Activated B cell treated with CpG ODN at 0.5 μM for 24 hours (primary cell): Measurements from ENCODE around the gene ARID3B. TPM values are rescaled to one million over a fixed set of nuclear protein-coding genes. Genes with fewer than 3 reads are reported as not detected.

Experiments used
- ATAC-seq: fragments of 200-7000 bp; cut with Tn5 transposase; one replicate; pipeline ENCODE4 v1.10.0; 2021; ENCODE audit warnings: low read depth, mild to moderate bottlenecking, moderate library complexity
- CTCF ChIA-PET: fragments of 350-600 bp; sonication (Branson Sonifier 250); formaldehyde crosslinking; loops from one replicate; lab custom pipeline; 2021; ENCODE audit warnings: antibody characterized with exemption; lab: Charles Lee
- POLR2A ChIA-PET: fragments of 350-600 bp; sonication (Branson Sonifier 250); formaldehyde crosslinking; loops from one replicate; lab custom pipeline; 2021; ENCODE audit warnings: antibody characterized with exemption; lab: Charles Lee
- DNase-seq: peaks from one replicate; pipeline ENCODE4 v3.0.0; 2022
- H3K27ac Mint-ChIP-seq: one replicate; pipeline ENCODE4 v1.8.0; 2020; ENCODE audit warnings: mixed read lengths
- H3K27me3 Mint-ChIP-seq: one replicate; pipeline ENCODE4 v1.8.0; 2021; ENCODE audit warnings: mixed read lengths
- H3K36me3 Mint-ChIP-seq: one replicate; pipeline ENCODE4 v1.8.0; 2021; ENCODE audit warnings: low read depth, mixed read lengths
- H3K4me1 Mint-ChIP-seq: one replicate; pipeline ENCODE4 v1.8.0; 2021; ENCODE audit warnings: mixed read lengths
- H3K4me3 Mint-ChIP-seq: one replicate; pipeline ENCODE4 v1.8.0; 2020; ENCODE audit warnings: mild to moderate bottlenecking, mixed read lengths
- H3K9me3 Mint-ChIP-seq: one replicate; pipeline ENCODE4 v1.8.0; 2020; ENCODE audit warnings: mixed read lengths
- intact Hi-C: fragments of 100-400 bp; cut with micrococcal nuclease; formaldehyde crosslinking; loops from one replicate; pipeline ENCODE4 v1.15.1; 2024
- total RNA-seq: library from RNA; stranded (reverse); gene quantifications from 2 replicates; pipeline ENCODE4 v1.2.3, GENCODE V29; 2022
- TF ChIP-seq, protein P1 (sequence below): fragments of 200-600 bp; IDR thresholded peaks from one replicate; pipeline ENCODE4 v1.8.0; 2022; ENCODE audit warnings: antibody characterized with exemption, mild to moderate bottlenecking

The ARID3B gene
- total RNA-seq, 1 donor from 2014 or later, result 26.9 TPM

DNA sequence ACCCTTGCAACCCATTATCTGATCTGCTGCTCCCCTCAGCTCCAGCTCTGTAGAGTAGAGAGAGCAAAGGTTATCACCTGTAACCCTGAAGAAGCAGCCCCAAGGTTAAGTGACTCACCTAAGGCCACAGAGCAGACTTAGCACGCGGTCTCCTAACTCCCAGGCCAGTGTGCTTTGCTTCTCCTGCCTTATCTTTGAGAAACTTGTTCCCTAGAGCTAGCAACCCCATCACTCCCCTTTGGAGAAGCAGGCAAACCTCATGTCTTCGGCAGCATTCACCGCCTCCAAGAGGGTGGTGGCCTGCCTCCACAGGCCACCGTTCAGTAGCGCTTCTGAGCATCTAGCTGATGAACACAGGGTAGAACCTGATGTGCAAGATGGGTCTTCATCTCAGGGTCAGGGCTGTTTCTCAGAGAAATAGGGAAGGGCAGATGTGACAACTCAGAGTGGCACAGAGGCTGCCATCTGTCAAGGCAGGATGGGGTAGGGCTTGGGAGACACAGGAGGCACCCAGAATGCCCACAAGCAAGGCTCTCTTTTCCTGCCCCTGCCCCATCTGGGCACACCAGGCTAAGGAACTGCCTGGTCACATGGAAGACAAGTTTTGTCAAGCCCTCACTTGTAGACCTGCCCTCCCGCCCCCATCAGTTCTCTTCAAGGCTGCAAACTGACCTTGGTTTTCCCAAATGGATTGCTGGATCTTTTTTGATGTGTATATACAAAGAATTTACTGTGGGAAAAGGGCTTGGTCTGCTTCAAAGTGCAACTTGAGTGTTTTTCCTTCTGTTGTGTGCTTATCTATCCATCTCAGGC, 39.7 kb downstream of the ARID3B start:
- H3K27ac Mint-ChIP-seq, result no peak overlapping the region
- intact Hi-C loops, result no loop called here
- peaks cover 68% of the 10 kb centered on the region for H3K36me3 Mint-ChIP-seq
- ATAC-seq (no peak), DNase-seq (no peak)
- no peaks in the 10 kb centered on the region for H3K9me3 Mint-ChIP-seq
- no peaks in the 10 kb centered on the region for H3K27me3 Mint-ChIP-seq
- TF ChIP-seq, protein P1, sequence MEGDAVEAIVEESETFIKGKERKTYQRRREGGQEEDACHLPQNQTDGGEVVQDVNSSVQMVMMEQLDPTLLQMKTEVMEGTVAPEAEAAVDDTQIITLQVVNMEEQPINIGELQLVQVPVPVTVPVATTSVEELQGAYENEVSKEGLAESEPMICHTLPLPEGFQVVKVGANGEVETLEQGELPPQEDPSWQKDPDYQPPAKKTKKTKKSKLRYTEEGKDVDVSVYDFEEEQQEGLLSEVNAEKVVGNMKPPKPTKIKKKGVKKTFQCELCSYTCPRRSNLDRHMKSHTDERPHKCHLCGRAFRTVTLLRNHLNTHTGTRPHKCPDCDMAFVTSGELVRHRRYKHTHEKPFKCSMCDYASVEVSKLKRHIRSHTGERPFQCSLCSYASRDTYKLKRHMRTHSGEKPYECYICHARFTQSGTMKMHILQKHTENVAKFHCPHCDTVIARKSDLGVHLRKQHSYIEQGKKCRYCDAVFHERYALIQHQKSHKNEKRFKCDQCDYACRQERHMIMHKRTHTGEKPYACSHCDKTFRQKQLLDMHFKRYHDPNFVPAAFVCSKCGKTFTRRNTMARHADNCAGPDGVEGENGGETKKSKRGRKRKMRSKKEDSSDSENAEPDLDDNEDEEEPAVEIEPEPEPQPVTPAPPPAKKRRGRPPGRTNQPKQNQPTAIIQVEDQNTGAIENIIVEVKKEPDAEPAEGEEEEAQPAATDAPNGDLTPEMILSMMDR, result no peak
- ChIA-PET POLR2A (interaction anchor here (0.6 kb wide), 1 partner anchor 626 kb away, joined by 6 read pairs; no protein-coding TSS in a partner anchor), CTCF (no interaction called here)
- no peak overlapping the region for H3K4me3 Mint-ChIP-seq
- no peaks in the 10 kb centered on the region for H3K4me1 Mint-ChIP-seq

DNA sequence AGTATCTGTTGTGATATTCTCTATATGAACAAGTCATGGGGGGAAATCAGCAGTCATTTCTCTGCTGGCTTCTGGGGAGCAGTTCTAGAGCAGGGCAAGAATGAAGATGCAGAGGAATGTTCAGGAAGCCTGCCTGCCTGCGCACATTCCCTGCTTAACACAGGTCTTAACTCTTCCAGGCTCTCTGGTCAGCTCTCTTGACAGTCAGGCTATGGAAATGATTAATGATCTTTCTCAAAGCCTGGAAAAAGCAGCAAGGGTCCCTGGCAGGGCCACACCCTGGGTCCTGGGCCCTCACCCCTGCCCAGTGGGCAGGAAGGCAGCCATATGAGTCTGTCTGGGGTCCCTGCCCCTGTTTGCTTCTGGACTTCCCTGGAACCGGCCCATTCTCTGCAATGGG, 43.2 kb downstream of the ARID3B start:
- peaks cover 58% of the 10 kb centered on the region for H3K36me3 Mint-ChIP-seq
- POLR2A ChIA-PET, result no interaction called here

DNA sequence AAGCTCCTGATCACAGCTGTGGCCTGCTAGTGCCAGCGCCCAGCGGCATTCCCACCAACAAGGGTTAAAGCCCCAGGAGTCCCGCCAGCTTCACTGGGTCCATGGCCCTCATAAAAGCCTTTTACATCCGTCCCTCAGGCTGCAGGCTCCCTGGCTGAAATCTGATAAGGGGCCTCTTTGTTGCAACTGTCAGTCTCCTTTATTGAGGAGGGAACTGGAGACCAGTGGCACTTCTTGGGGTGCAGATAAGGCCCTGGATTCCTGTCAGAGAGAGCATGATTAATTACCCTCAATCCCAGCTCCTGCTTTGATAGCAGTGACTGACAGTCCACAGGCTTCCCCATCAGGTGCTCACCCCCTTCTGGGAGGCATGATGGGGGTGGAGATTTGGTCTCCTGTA, 43.8 kb downstream of the ARID3B start:
- Mint-ChIP-seq H3K4me1 (no peaks in the 10 kb centered on the region), H3K27me3 (no peaks in the 10 kb centered on the region), H3K27ac (no peak overlapping the region), H3K4me3 (no peak overlapping the region), H3K36me3 (peaks cover 58% of the 10 kb centered on the region), H3K9me3 (no peaks in the 10 kb centered on the region)
- TF ChIP-seq, protein P1, result no peak
- DNase-seq, result no peak
- intact Hi-C loops, result no loop called here
- no peak for ATAC-seq
- ChIA-PET POLR2A (no interaction called here), CTCF (no interaction called here)

More for the DNA sequence above, 43.2 kb downstream of the ARID3B start:
- intact Hi-C loops, result no loop called here
- Mint-ChIP-seq H3K4me1 (no peaks in the 10 kb centered on the region), H3K27me3 (no peaks in the 10 kb centered on the region), H3K4me3 (no peak overlapping the region), H3K27ac (no peak overlapping the region), H3K9me3 (no peaks in the 10 kb centered on the region)
- CTCF ChIA-PET, result no interaction called here
- TF ChIP-seq, protein P1, result no peak
- ATAC-seq (no peak), DNase-seq (no peak)

DNA sequence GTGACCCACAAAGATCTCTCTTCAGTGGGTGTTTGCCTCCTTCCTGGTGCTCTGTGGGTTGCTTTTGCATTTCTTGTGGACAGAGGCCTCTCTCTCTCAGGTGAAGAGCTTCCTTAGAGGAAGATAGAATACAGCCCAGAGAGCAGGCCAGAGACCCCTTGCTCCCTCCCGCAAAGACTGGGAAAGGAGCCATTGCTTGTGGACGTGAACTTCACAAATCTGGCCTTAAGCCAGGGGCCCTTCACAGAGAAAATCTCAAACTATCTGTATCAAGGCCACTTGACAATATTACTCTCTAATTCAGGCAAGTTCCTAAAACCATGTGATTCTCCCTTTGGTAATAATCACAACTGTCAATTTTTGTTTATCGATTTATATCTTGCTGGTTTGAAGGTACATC, 44.2 kb downstream of the ARID3B start:
- no peak overlapping the region for H3K4me3 Mint-ChIP-seq
- no peaks in the 10 kb centered on the region for H3K4me1 Mint-ChIP-seq
- ChIA-PET POLR2A (no interaction called here), CTCF (no interaction called here)
- peaks cover 58% of the 10 kb centered on the region for H3K36me3 Mint-ChIP-seq
- H3K9me3 Mint-ChIP-seq, result no peaks in the 10 kb centered on the region
- H3K27me3 Mint-ChIP-seq, result no peaks in the 10 kb centered on the region
- DNase-seq (no peak), ATAC-seq (no peak)
- no peak overlapping the region for H3K27ac Mint-ChIP-seq
- TF ChIP-seq, protein P1, result no peak
- intact Hi-C loops, result no loop called here

DNA sequence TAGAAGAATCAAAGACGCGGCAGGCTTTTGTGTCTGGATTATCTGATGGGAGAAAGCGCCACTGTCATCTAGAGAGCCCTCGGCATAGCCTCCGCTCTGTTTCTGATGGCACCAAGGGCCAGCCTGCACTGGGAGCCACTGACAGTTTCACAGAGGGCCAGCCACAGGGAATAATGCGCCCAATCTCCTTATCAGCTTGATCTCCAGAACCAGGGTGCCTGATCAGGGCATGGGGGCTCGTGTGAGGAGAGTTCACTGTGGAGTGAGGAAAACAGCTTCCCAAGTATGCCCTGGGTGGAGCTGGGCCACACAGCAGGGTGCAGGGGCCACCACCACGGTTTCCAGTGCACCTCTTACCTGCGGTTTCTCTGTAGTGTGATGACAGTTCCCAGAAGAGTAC, 44.8 kb downstream of the ARID3B start:
- CTCF ChIA-PET, result no interaction called here

More for the DNA sequence above, 44.8 kb downstream of the ARID3B start:
- Mint-ChIP-seq H3K4me3 (no peak overlapping the region), H3K27ac (no peak overlapping the region), H3K9me3 (no peaks in the 10 kb centered on the region), H3K36me3 (peaks cover 60% of the 10 kb centered on the region), H3K27me3 (no peaks in the 10 kb centered on the region), H3K4me1 (no peaks in the 10 kb centered on the region)
- no peak for ATAC-seq
- POLR2A ChIA-PET, result no interaction called here
- TF ChIP-seq, protein P1, result no peak
- DNase-seq, result no peak
- intact Hi-C loops, result no loop called here
